Type B pancreatic cell (in vitro differentiated cells): ENCODE data around the gene TMEM154. TPM values are rescaled to one million over a fixed set of nuclear protein-coding genes. Genes with fewer than 3 reads are reported as not detected.

Experiments used
- DNase-seq: peaks from one replicate; pipeline ENCODE4 v3.0.0; 2021; ENCODE audit warnings: mixed read lengths; ENCODE audit not compliant: unreplicated experiment; ENCODE audit errors: extremely low spot score
- H3K27ac Mint-ChIP-seq: 2 replicates; pipeline ENCODE4 v1.8.0; 2021; ENCODE audit warnings: mild to moderate bottlenecking, mixed read lengths
- H3K27me3 Mint-ChIP-seq: 2 replicates; pipeline ENCODE4 v1.8.0; 2021; ENCODE audit warnings: mixed read lengths
- H3K36me3 Mint-ChIP-seq: 2 replicates; pipeline ENCODE4 v1.8.0; 2021; ENCODE audit warnings: mixed read lengths
- H3K4me1 Mint-ChIP-seq: one replicate; pipeline ENCODE4 v1.8.0; 2021; ENCODE audit warnings: mixed read lengths; ENCODE audit not compliant: unreplicated experiment
- H3K4me3 Mint-ChIP-seq: 2 replicates; pipeline ENCODE4 v1.8.0; 2021; ENCODE audit warnings: mild to moderate bottlenecking, mixed read lengths
- H3K9me3 Mint-ChIP-seq: 2 replicates; pipeline ENCODE4 v1.8.0; 2021; ENCODE audit warnings: mixed read lengths
- total RNA-seq: library from RNA; stranded (reverse); gene quantifications from 2 replicates; pipeline ENCODE4 v1.2.1, GENCODE V29; 2021; ENCODE audit warnings: low replicate concordance
- TF ChIP-seq, protein P1 (sequence below): fragments of 200-600 bp; sonication (generic); conservative IDR thresholded peaks from 2 replicates; pipeline ENCODE4 v1.5.0; 2021; ENCODE audit warnings: antibody characterized with exemption, mild to moderate bottlenecking

TMEM154 gene
- total RNA-seq, 1 donor from 2014 or later: 11.1 TPM

- Mint-ChIP-seq H3K9me3 (peaks cover 5% of the 10 kb centered on the region), H3K27ac (no peak overlapping the region), H3K4me3 (no peak overlapping the region), H3K36me3 (peaks cover 5% of the 10 kb centered on the region), H3K4me1 (peaks cover 15% of the 10 kb centered on the region), H3K27me3 (peaks cover 3% of the 10 kb centered on the region)
- no peak for DNase-seq
- TF ChIP-seq, protein P1, sequence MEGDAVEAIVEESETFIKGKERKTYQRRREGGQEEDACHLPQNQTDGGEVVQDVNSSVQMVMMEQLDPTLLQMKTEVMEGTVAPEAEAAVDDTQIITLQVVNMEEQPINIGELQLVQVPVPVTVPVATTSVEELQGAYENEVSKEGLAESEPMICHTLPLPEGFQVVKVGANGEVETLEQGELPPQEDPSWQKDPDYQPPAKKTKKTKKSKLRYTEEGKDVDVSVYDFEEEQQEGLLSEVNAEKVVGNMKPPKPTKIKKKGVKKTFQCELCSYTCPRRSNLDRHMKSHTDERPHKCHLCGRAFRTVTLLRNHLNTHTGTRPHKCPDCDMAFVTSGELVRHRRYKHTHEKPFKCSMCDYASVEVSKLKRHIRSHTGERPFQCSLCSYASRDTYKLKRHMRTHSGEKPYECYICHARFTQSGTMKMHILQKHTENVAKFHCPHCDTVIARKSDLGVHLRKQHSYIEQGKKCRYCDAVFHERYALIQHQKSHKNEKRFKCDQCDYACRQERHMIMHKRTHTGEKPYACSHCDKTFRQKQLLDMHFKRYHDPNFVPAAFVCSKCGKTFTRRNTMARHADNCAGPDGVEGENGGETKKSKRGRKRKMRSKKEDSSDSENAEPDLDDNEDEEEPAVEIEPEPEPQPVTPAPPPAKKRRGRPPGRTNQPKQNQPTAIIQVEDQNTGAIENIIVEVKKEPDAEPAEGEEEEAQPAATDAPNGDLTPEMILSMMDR: no peak
Measured at GRCh38 chr4:152704788-152705187, 25.0 kb upstream of the TMEM154 start.

GRCh38 chr4:152700151-152700550 is 20.4 kb upstream of the TMEM154 start:
- peaks cover 3% of the 10 kb centered on the region for H3K27me3 Mint-ChIP-seq
- DNase-seq: no peak
- peak overlapping the region; percentile 49 for H3K4me3 Mint-ChIP-seq
- peak overlapping the region; percentile 40 for H3K27ac Mint-ChIP-seq
- H3K9me3 Mint-ChIP-seq: peaks cover 4% of the 10 kb centered on the region
- H3K4me1 Mint-ChIP-seq: peaks cover 8% of the 10 kb centered on the region
- H3K36me3 Mint-ChIP-seq: peaks cover 4% of the 10 kb centered on the region
- TF ChIP-seq, protein P1: no peak

GRCh38 chr4:152699313-152699712 is 19.5 kb upstream of the TMEM154 start:
- Mint-ChIP-seq H3K4me1 (peaks cover 8% of the 10 kb centered on the region), H3K36me3 (no peaks in the 10 kb centered on the region), H3K27me3 (no peaks in the 10 kb centered on the region), H3K4me3 (no peak overlapping the region), H3K9me3 (no peaks in the 10 kb centered on the region), H3K27ac (no peak overlapping the region)
- TF ChIP-seq, protein P1: no peak
- DNase-seq: no peak

- H3K36me3 Mint-ChIP-seq: no peaks in the 10 kb centered on the region
- TF ChIP-seq, protein P1: no peak
- no peaks in the 10 kb centered on the region for H3K27me3 Mint-ChIP-seq
- no peaks in the 10 kb centered on the region for H3K9me3 Mint-ChIP-seq
- H3K4me1 Mint-ChIP-seq: peaks cover 8% of the 10 kb centered on the region
- H3K27ac Mint-ChIP-seq: no peak overlapping the region
- no peak overlapping the region for H3K4me3 Mint-ChIP-seq
- DNase-seq: no peak
Measured at GRCh38 chr4:152698089-152698499, 18.3 kb upstream of the TMEM154 start.

GRCh38 chr4:152697284-152698088 is 17.7 kb upstream of the TMEM154 start:
- H3K27ac Mint-ChIP-seq: no peak overlapping the region
- H3K36me3 Mint-ChIP-seq: no peaks in the 10 kb centered on the region
- H3K4me1 Mint-ChIP-seq: peaks cover 8% of the 10 kb centered on the region
- no peaks in the 10 kb centered on the region for H3K9me3 Mint-ChIP-seq
- no peak for DNase-seq
- H3K27me3 Mint-ChIP-seq: no peaks in the 10 kb centered on the region
- TF ChIP-seq, protein P1: no peak
- H3K4me3 Mint-ChIP-seq: no peak overlapping the region
